ENCODE measurements around the gene ARL13B.

DNA sequence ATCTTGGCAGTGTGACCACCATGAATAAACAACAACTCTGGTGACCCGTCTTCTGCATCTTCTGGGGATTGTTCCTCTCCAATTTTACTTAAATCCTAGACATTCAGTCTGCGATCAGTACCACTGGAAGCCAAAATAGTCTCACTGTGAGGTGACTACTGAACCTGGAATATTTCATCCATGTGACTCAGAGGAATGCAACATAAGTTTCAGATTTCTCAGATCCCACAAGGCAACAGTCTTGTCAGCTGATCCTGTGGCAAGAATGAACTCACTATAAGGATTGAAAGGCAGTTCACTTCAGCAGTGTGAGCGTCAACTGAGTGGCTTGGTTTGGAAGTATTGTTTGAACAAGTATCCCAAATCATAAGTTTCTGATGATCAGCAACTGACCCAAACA, 96.1 kb downstream of the ARL13B start:
- TF ChIP-seq, protein P1, sequence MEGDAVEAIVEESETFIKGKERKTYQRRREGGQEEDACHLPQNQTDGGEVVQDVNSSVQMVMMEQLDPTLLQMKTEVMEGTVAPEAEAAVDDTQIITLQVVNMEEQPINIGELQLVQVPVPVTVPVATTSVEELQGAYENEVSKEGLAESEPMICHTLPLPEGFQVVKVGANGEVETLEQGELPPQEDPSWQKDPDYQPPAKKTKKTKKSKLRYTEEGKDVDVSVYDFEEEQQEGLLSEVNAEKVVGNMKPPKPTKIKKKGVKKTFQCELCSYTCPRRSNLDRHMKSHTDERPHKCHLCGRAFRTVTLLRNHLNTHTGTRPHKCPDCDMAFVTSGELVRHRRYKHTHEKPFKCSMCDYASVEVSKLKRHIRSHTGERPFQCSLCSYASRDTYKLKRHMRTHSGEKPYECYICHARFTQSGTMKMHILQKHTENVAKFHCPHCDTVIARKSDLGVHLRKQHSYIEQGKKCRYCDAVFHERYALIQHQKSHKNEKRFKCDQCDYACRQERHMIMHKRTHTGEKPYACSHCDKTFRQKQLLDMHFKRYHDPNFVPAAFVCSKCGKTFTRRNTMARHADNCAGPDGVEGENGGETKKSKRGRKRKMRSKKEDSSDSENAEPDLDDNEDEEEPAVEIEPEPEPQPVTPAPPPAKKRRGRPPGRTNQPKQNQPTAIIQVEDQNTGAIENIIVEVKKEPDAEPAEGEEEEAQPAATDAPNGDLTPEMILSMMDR (IDR thresholded peaks at IDR 0.05): no peak
- TF ChIP-seq EP300 (IDR thresholded peaks at IDR 0.05) (no peak), POLR2A (IDR thresholded peaks at IDR 0.05) (no peak)
